WTC11 (cell line): ENCODE measurements around the gene ANXA11. TPM values are rescaled to one million over a fixed set of nuclear protein-coding genes. Genes with fewer than 3 reads are reported as not detected.

ENCODE experiments used
- ATAC-seq: fragments of 200-7000 bp; cut with Tn5 transposase; 2 replicates; pipeline ENCODE4 v1.10.0; 2021; ENCODE audit warnings: mild to moderate bottlenecking, moderate library complexity
- CTCF ChIA-PET: fragments of 300-600 bp; sonication (Branson Sonifier 250); formaldehyde crosslinking; loops from one replicate; lab custom pipeline; 2021; ENCODE audit warnings: antibody characterized with exemption; lab: Charles Lee
- POLR2A ChIA-PET: fragments of 350-600 bp; sonication (Branson Sonifier 250); formaldehyde crosslinking; loops from one replicate; lab custom pipeline; 2021; ENCODE audit warnings: antibody characterized with exemption; lab: Charles Lee
- DNase-seq: peaks from one replicate; pipeline ENCODE4 v3.0.0; 2021; ENCODE audit warnings: low spot score
- H3K27ac Mint-ChIP-seq: 2 replicates; pipeline ENCODE4 v1.8.0; 2021; ENCODE audit warnings: mixed read lengths
- H3K27me3 Mint-ChIP-seq: 2 replicates; pipeline ENCODE4 v1.8.0; 2021; ENCODE audit warnings: low read depth, mild to moderate bottlenecking, moderate library complexity, mixed read lengths
- H3K36me3 Mint-ChIP-seq: 2 replicates; pipeline ENCODE4 v1.8.0; 2021; ENCODE audit warnings: mixed read lengths
- H3K4me1 Mint-ChIP-seq: 2 replicates; pipeline ENCODE4 v1.8.0; 2022; ENCODE audit warnings: mixed read lengths
- H3K4me3 Mint-ChIP-seq: 2 replicates; pipeline ENCODE4 v1.8.0; 2021; ENCODE audit warnings: mild to moderate bottlenecking, moderate library complexity, mixed read lengths
- H3K9me3 Mint-ChIP-seq: 2 replicates; pipeline ENCODE4 v1.8.0; 2021; ENCODE audit warnings: mixed read lengths
- ARID4B ChIP-seq: sonication (generic); formaldehyde crosslinking; IDR thresholded peaks from 2 replicates; pipeline ENCODE4 v1.8.0; 2023; ENCODE audit warnings: missing genetic modification reagents, mild to moderate bottlenecking, borderline replicate concordance
- ATF2 ChIP-seq: sonication (generic); formaldehyde crosslinking; IDR thresholded peaks from 2 replicates; pipeline ENCODE4 v1.8.1; 2022; ENCODE audit warnings: low read depth, missing genetic modification reagents, borderline replicate concordance
- ATF6 ChIP-seq: sonication (generic); formaldehyde crosslinking; IDR thresholded peaks from 2 replicates; pipeline ENCODE4 v1.8.1; 2023; ENCODE audit warnings: mild to moderate bottlenecking, missing genetic modification reagents
- CREB1 ChIP-seq: sonication (generic); formaldehyde crosslinking; IDR thresholded peaks from 2 replicates; pipeline ENCODE4 v1.8.0; 2023; ENCODE audit warnings: mild to moderate bottlenecking, missing genetic modification reagents
- EMX1 ChIP-seq: fragments of 250-450 bp; sonication (Bioruptor Pico); IDR thresholded peaks from 2 replicates; pipeline ENCODE4 v1.8.0; 2021; ENCODE audit warnings: mild to moderate bottlenecking
- ERG ChIP-seq: fragments of 250-450 bp; sonication (Bioruptor Pico); IDR thresholded peaks from 2 replicates; pipeline ENCODE4 v1.8.0; 2021; ENCODE audit warnings: mild to moderate bottlenecking
- FOXJ3 ChIP-seq: sonication (generic); formaldehyde crosslinking; IDR thresholded peaks from 2 replicates; pipeline ENCODE4 v1.9.0; 2021; ENCODE audit warnings: missing genetic modification reagents, mild to moderate bottlenecking, borderline replicate concordance
- GRHL2 ChIP-seq: fragments of 250-450 bp; sonication (Bioruptor Pico); IDR thresholded peaks from 2 replicates; pipeline ENCODE4 v1.8.0; 2022; ENCODE audit warnings: mild to moderate bottlenecking, moderate library complexity; ENCODE audit not compliant: insufficient replicate concordance, severe bottlenecking
- HMGA2 ChIP-seq: fragments of 250-450 bp; sonication (Bioruptor Pico); IDR thresholded peaks from 2 replicates; pipeline ENCODE4 v1.4.0; 2021; ENCODE audit warnings: mild to moderate bottlenecking, moderate library complexity
- MXD4 ChIP-seq: fragments of 250-450 bp; sonication (Bioruptor Pico); IDR thresholded peaks from 2 replicates; pipeline ENCODE4 v1.8.0; 2021; ENCODE audit warnings: mild to moderate bottlenecking, moderate library complexity, borderline replicate concordance
- NFATC4 ChIP-seq: fragments of 250-450 bp; sonication (Bioruptor Pico); IDR thresholded peaks from 2 replicates; pipeline ENCODE4 v1.9.0; 2021; ENCODE audit warnings: mild to moderate bottlenecking
- NFYB ChIP-seq: sonication (generic); formaldehyde crosslinking; conservative IDR thresholded peaks from 2 replicates; pipeline ENCODE4 v1.8.0; 2022; ENCODE audit warnings: low read depth, missing genetic modification reagents
- NR3C1 ChIP-seq: sonication (generic); formaldehyde crosslinking; conservative IDR thresholded peaks from 2 replicates; pipeline ENCODE4 v1.8.1; 2023; ENCODE audit warnings: low read depth, mild to moderate bottlenecking, missing genetic modification reagents
- PRRX2 ChIP-seq: fragments of 250-450 bp; sonication (Bioruptor Pico); IDR thresholded peaks from 2 replicates; pipeline ENCODE4 v1.8.0; 2021; ENCODE audit warnings: mild to moderate bottlenecking
- ZNF138 ChIP-seq: sonication (generic); formaldehyde crosslinking; conservative IDR thresholded peaks from 2 replicates; pipeline ENCODE4 v1.8.1; 2022; ENCODE audit warnings: mild to moderate bottlenecking, moderate library complexity, missing genetic modification reagents
- ZNF219 ChIP-seq: sonication (generic); formaldehyde crosslinking; IDR thresholded peaks from 2 replicates; pipeline ENCODE4 v1.8.0; 2023; ENCODE audit warnings: missing genetic modification reagents, mild to moderate bottlenecking, borderline replicate concordance
- ZNF232 ChIP-seq: sonication (generic); formaldehyde crosslinking; IDR thresholded peaks from 2 replicates; pipeline ENCODE4 v1.8.0; 2022; ENCODE audit warnings: mild to moderate bottlenecking, missing genetic modification reagents
- ZNF396 ChIP-seq: fragments of 250-450 bp; sonication (Bioruptor Pico); IDR thresholded peaks from 2 replicates; pipeline ENCODE4 v1.8.0; 2021; ENCODE audit warnings: mild to moderate bottlenecking, moderate library complexity, borderline replicate concordance
- ZNF423 ChIP-seq: fragments of 250-450 bp; sonication (Bioruptor Pico); IDR thresholded peaks from 2 replicates; pipeline ENCODE4 v2.1.2; 2022; ENCODE audit warnings: mild to moderate bottlenecking, moderate library complexity
- ZNF671 ChIP-seq: fragments of 250-450 bp; sonication (Bioruptor Pico); IDR thresholded peaks from 2 replicates; pipeline ENCODE4 v1.8.0; 2021; ENCODE audit warnings: mild to moderate bottlenecking
- total RNA-seq: library from RNA; stranded (reverse); gene quantifications from 3 replicates; pipeline ENCODE4 v1.2.3, GENCODE V29; 2021
- TF ChIP-seq, protein P1 (sequence below): sonication (generic); formaldehyde crosslinking; IDR thresholded peaks from 2 replicates; pipeline ENCODE4 v1.8.0; 2022; ENCODE audit warnings: mild to moderate bottlenecking, missing genetic modification reagents
- TF ChIP-seq, protein P2 (sequence below): sonication (generic); formaldehyde crosslinking; IDR thresholded peaks from 2 replicates; pipeline ENCODE4 v1.8.0; 2022; ENCODE audit warnings: mild to moderate bottlenecking, missing genetic modification reagents

Gene ANXA11
- total RNA-seq, 1 experiment from 2014 or later = 83.3 TPM

GRCh38 chr10:80172896-80173295 is 32.4 kb downstream of the ANXA11 start (continued):
- no peak for TF ChIP-seq ARID4B (CRISPR knock-in tag)
- TF ChIP-seq ZNF232 (CRISPR knock-in tag) = no peak
- no peak for TF ChIP-seq EMX1 (CRISPR knock-in tag)
- no peak for TF ChIP-seq FOXJ3 (CRISPR knock-in tag)
- no peak for TF ChIP-seq NFATC4
- TF ChIP-seq, protein P1, sequence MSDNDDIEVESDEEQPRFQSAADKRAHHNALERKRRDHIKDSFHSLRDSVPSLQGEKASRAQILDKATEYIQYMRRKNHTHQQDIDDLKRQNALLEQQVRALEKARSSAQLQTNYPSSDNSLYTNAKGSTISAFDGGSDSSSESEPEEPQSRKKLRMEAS (CRISPR knock-in tag) = no peak
- no peak for TF ChIP-seq CREB1 (CRISPR knock-in tag)
- no peak for TF ChIP-seq ZNF396
- no peak for TF ChIP-seq ZNF138 (CRISPR knock-in tag)

DNA sequence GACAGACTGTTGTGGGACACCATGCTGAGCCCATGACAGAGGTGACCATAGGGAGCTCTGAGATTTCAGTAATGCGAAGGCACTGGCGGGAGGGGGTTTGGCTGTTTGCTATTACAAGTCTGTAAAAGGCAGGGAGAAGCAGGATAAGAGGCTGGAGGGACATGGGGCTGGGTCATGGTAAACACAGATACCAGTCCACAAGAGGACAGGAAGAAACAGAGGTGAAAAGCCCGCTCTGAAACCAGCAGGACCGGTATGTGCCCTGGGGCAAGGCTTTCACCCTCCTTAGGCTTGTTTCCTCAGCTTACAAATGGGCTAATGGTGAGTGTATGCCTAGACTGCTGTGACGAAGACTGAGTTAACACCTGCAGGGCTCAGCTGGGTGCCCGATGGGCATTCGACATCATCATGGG is 34.1 kb downstream of the ANXA11 start:
- no peak overlapping the region; the same call in 1 of the 2 replicates for H3K27ac Mint-ChIP-seq
- peaks cover 22% of the 10 kb centered on the region for H3K4me1 Mint-ChIP-seq
- no peak overlapping the region for H3K4me3 Mint-ChIP-seq
- POLR2A ChIA-PET = no interaction called here
- DNase-seq = no peak
- H3K36me3 Mint-ChIP-seq = no peaks in the 10 kb centered on the region
- no peak for TF ChIP-seq NFYB
- TF ChIP-seq ZNF423 = peak; percentile 71
- TF ChIP-seq, all 79 proteins: peak for 1
- H3K9me3 Mint-ChIP-seq = no peaks in the 10 kb centered on the region
- no peak for ATAC-seq
- CTCF ChIA-PET = interaction anchor here (0.9 to 3.1 kb wide), 5 partner anchors 10 to 90 kb away, joined by 4 to 12 read pairs (median 5); no protein-coding TSS in a partner anchor
- H3K27me3 Mint-ChIP-seq = no peaks in the 10 kb centered on the region

GRCh38 chr10:80170641-80171040 is 34.7 kb downstream of the ANXA11 start:
- Mint-ChIP-seq H3K4me1 (peaks cover 22% of the 10 kb centered on the region), H3K27ac (no peak overlapping the region), H3K4me3 (no peak overlapping the region), H3K36me3 (peaks cover 4% of the 10 kb centered on the region; the same call in 1 of the 2 replicates), H3K27me3 (no peaks in the 10 kb centered on the region), H3K9me3 (no peaks in the 10 kb centered on the region)
- no peak for ATAC-seq
- ChIA-PET CTCF (interaction anchor here (0.9 to 3.1 kb wide), 4 partner anchors 9 to 90 kb away, joined by 5 to 12 read pairs (median 6); no protein-coding TSS in a partner anchor), POLR2A (no interaction called here)
- DNase-seq = no peak
- TF ChIP-seq GRHL2 (CRISPR knock-in tag) (no peak), ZNF671 (no peak), ATF6 (CRISPR knock-in tag) (no peak), ZNF219 (CRISPR knock-in tag) (no peak), ATF2 (CRISPR knock-in tag) (no peak), NR3C1 (no peak), MXD4 (CRISPR knock-in tag) (no peak), HMGA2 (CRISPR knock-in tag) (no peak), ERG (CRISPR knock-in tag) (no peak), PRRX2 (CRISPR knock-in tag) (no peak)
- TF ChIP-seq, protein P2, sequence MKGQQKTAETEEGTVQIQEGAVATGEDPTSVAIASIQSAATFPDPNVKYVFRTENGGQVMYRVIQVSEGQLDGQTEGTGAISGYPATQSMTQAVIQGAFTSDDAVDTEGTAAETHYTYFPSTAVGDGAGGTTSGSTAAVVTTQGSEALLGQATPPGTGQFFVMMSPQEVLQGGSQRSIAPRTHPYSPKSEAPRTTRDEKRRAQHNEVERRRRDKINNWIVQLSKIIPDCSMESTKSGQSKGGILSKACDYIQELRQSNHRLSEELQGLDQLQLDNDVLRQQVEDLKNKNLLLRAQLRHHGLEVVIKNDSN (CRISPR knock-in tag) = no peak
